DMS153 treated with DMSO at 0.1 percent for 48 hours (cell line): ENCODE measurements around the gene PLK2.

Experiments
- DNase-seq: peaks from one replicate; lab custom pipeline; 2025; ENCODE audit not compliant: unreplicated experiment; lab: John Stamatoyannopoulos, UW

The PLK2 gene

GRCh38 chr5:58460002-58460731 lies at the start of gene PLK2:
PLK2 (minus strand) TSS chr5:58460086; CDS start chr5:58459959, 127 bp downstream.
- DNase-seq, result peak; percentile 31

GRCh38 chr5:58507715-58508114 lies 47.8 kb upstream of the PLK2 start:
- DNase-seq, result no peak

- DNase-seq, result no peak
These were observed 46.2 kb upstream of the PLK2 start for GRCh38 chr5:58505971-58506640.

GRCh38 chr5:58505502-58505901 lies 45.6 kb upstream of the PLK2 start:
- no peak for DNase-seq

GRCh38 chr5:58504766-58505165 lies 44.9 kb upstream of the PLK2 start:
- no peak for DNase-seq

GRCh38 chr5:58503390-58504046 lies 43.6 kb upstream of the PLK2 start:
- no peak for DNase-seq

GRCh38 chr5:58501778-58502417 lies 42.0 kb upstream of the PLK2 start:
- DNase-seq, result no peak

- DNase-seq, result no peak
These were observed 40.1 kb upstream of the PLK2 start for GRCh38 chr5:58499941-58500340.

GRCh38 chr5:58499231-58499630 lies 39.3 kb upstream of the PLK2 start:
- no peak for DNase-seq

GRCh38 chr5:58498340-58498942 lies 38.6 kb upstream of the PLK2 start:
- DNase-seq, result no peak

- DNase-seq, result no peak
These were observed 38.0 kb upstream of the PLK2 start for GRCh38 chr5:58497921-58498320.

- DNase-seq, result no peak
These were observed 37.5 kb upstream of the PLK2 start for GRCh38 chr5:58497386-58497785.

GRCh38 chr5:58496488-58496887 lies 36.6 kb upstream of the PLK2 start:
- DNase-seq, result no peak

- DNase-seq, result no peak
These were observed 33.3 kb upstream of the PLK2 start for GRCh38 chr5:58493141-58493540.

GRCh38 chr5:58491216-58491892 lies 31.5 kb upstream of the PLK2 start, which contains the start of gene GAPT:
GAPT (plus strand) TSS chr5:58491435; CDS start chr5:58494537, 3,102 bp downstream.
- DNase-seq, result no peak

GRCh38 chr5:58490402-58491050 lies 30.6 kb upstream of the PLK2 start:
- no peak for DNase-seq

- DNase-seq, result no peak
These were observed 26.4 kb upstream of the PLK2 start for GRCh38 chr5:58486290-58486689.

- no peak for DNase-seq
These were observed 24.6 kb upstream of the PLK2 start for GRCh38 chr5:58484505-58484904.

GRCh38 chr5:58482536-58482935 lies 22.6 kb upstream of the PLK2 start:
- no peak for DNase-seq

- no peak for DNase-seq
These were observed 21.9 kb upstream of the PLK2 start for GRCh38 chr5:58481828-58482227.
